ENCODE data around the gene ART4. TPM values are rescaled to one million over a fixed set of nuclear protein-coding genes. Genes with fewer than 3 reads are reported as not detected.

ART4 gene
- total and polyA plus RNA-seq, 4 donors, result 10.5 to 40.7 (median 22.2) TPM

DNA sequence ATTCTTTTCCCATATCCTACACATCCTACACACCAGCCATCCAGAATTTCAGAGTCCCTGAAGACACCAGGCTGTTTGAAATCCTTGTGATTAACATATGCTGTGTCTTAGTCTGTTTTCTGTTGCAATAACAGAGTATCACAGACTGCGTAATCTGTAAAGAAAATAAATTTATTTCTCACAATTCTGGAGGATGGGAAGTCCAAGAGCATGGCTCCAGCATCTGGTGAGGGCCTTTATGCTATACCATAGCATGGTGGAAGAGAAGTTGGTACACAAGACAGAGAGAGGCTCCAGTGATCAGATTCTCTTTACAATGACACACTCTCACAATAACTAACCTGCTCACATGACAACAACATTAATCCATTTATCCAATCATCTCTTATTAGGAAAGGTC is 4.1 kb downstream of the ART4 start:
- Histone ChIP-seq H3K27ac (ENCODE audit: low read depth in 1 of 2, low read length in 2 of 2) (no peak overlapping the region), H3K27me3 (ENCODE audit: control insufficient read depth in 4 of 4, insufficient read depth in 4 of 4, low read length in 3 of 4) (no peaks in the 10 kb centered on the region), H3K9me3 (ENCODE audit: control insufficient read depth in 4 of 4, low read length in 3 of 4) (no peaks in the 10 kb centered on the region), H3K9ac (ENCODE audit: low read depth in 1 of 2, low read length in 2 of 2) (no peak overlapping the region), H3K36me3 (ENCODE audit: control insufficient read depth in 4 of 4, insufficient read depth in 3 of 4, low read depth in 1 of 4, low read length in 3 of 4) (peaks cover 0 to 12% (median 1%) of the 10 kb centered on the region in 4 donors), H3K4me3 (ENCODE audit: low read depth in 1 of 3, low read length in 3 of 3) (no peak overlapping the region), H3K4me1 (ENCODE audit: control insufficient read depth in 4 of 4, insufficient read depth in 4 of 4, low read length in 3 of 4) (peaks cover 6 to 56% (median 29%) of the 10 kb centered on the region in 4 donors)
- 99% methylated on average over 1 of the region's 1 CpG for WGBS
- no peak for DNase-seq (ENCODE audit: low spot score)
- TF ChIP-seq HNF4G (IDR thresholded peaks at IDR 0.05), result no peak
- TF ChIP-seq, protein P1, sequence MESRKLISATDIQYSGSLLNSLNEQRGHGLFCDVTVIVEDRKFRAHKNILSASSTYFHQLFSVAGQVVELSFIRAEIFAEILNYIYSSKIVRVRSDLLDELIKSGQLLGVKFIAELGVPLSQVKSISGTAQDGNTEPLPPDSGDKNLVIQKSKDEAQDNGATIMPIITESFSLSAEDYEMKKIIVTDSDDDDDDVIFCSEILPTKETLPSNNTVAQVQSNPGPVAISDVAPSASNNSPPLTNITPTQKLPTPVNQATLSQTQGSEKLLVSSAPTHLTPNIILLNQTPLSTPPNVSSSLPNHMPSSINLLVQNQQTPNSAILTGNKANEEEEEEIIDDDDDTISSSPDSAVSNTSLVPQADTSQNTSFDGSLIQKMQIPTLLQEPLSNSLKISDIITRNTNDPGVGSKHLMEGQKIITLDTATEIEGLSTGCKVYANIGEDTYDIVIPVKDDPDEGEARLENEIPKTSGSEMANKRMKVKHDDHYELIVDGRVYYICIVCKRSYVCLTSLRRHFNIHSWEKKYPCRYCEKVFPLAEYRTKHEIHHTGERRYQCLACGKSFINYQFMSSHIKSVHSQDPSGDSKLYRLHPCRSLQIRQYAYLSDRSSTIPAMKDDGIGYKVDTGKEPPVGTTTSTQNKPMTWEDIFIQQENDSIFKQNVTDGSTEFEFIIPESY (IDR thresholded peaks at IDR 0.05), result no peak
- no peak for TF ChIP-seq TAF1 (conservative IDR thresholded peaks at IDR 0.05)
- no peak for TF ChIP-seq FOXA2 (IDR thresholded peaks at IDR 0.05)
- no peak for TF ChIP-seq SP1 (IDR thresholded peaks at IDR 0.05)

DNA sequence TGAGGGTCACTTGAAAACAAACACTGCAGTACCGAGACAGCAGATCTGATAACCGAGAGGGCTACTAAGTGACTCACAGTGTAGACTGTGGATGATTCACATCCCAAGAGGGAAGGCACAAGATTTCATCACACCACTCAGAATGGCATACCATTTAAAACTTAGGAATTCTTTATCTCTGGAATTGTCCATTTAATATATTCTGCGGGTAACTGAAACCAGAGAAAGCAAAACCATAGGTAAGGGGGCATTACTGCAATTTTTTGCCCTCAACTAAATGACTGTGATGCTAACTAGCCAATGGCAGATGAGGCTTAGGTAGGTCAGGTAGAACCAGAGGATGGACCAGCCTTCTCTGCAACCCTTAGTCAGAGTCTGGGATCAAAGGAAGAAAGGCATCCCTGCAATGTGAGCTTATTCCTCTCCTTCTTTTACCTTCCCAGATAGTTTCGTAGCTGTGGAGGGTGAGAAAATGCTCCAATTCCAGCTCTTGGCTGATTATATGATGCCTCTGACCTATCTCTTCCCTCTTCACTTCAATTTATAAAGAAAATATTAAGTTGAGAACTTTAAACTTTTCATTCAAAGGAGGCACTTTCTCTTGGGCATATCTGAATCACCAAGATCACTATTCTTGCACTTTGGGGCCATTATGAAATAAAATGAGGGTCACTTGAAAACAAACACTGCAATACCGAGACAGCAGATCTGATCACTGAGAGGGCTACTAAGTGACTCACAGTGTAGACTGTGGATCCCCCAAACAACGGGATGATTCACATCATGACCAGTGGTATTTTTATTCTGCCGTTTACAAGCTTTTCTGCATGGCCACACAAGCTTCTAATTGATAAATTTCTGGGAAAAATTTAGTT is 6.8 kb downstream of the ART4 start:
- Histone ChIP-seq H3K4me3 (ENCODE audit: low read depth in 1 of 3, low read length in 3 of 3) (no peak overlapping the region), H3K9me3 (ENCODE audit: control insufficient read depth in 4 of 4, low read length in 3 of 4) (no peaks in the 10 kb centered on the region), H3K36me3 (ENCODE audit: control insufficient read depth in 4 of 4, insufficient read depth in 3 of 4, low read depth in 1 of 4, low read length in 3 of 4) (peaks cover 0 to 12% (median 1%) of the 10 kb centered on the region in 4 donors), H3K27me3 (ENCODE audit: control insufficient read depth in 4 of 4, insufficient read depth in 4 of 4, low read length in 3 of 4) (no peaks in the 10 kb centered on the region), H3K27ac (ENCODE audit: low read depth in 1 of 2, low read length in 2 of 2) (peak overlapping the region in 1 of 2 donors; percentile 71), H3K9ac (ENCODE audit: low read depth in 1 of 2, low read length in 2 of 2) (no peak overlapping the region), H3K4me1 (ENCODE audit: control insufficient read depth in 4 of 4, insufficient read depth in 4 of 4, low read length in 3 of 4) (peaks cover 6 to 50% (median 31%) of the 10 kb centered on the region in 4 donors)
- WGBS, result 66% methylated on average over 7 of the region's 7 CpGs
- TF ChIP-seq JUND (IDR thresholded peaks at IDR 0.05), result peak in 1 of 2 donors; percentile 50
- TF ChIP-seq GABPA (IDR thresholded peaks at IDR 0.05 in 1 of 2, conservative IDR thresholded peaks at IDR 0.05 in 1 of 2), result no peak
- no peak for DNase-seq (ENCODE audit: low spot score)

DNA sequence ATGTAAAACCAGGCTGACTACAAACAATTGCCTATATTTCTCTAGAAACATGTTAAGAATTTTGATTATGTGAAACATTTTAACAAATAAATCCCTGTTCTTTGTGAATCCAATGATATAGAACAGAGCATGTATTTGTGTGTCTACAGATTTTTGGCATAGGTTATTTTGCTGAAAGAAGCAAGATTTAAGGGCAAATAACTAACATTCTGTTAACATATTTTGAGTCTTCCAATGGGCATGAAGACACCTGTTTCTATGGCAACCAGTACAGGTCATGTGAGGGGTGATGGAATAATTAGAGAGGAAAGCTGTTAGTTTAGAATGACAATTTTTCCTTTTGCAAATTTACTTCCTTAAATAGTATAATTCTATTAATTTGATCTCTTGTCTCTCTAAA is 8.8 kb downstream of the ART4 start:
- H3K27me3 ChIP-seq (ENCODE audit: control insufficient read depth in 4 of 4, insufficient read depth in 4 of 4, low read length in 3 of 4), result no peaks in the 10 kb centered on the region
- H3K4me3 ChIP-seq (ENCODE audit: low read depth in 1 of 3, low read length in 3 of 3), result no peak overlapping the region
- peak overlapping the region; percentile 27 to 43 for H3K27ac ChIP-seq (ENCODE audit: low read depth in 1 of 2, low read length in 2 of 2)
- H3K36me3 ChIP-seq (ENCODE audit: control insufficient read depth in 4 of 4, insufficient read depth in 3 of 4, low read depth in 1 of 4, low read length in 3 of 4), result peaks cover 0 to 5% (median under 1%) of the 10 kb centered on the region in 4 donors
- H3K9me3 ChIP-seq (ENCODE audit: control insufficient read depth in 4 of 4, low read length in 3 of 4), result no peaks in the 10 kb centered on the region
- no peak overlapping the region for H3K9ac ChIP-seq (ENCODE audit: low read depth in 1 of 2, low read length in 2 of 2)
- H3K4me1 ChIP-seq (ENCODE audit: control insufficient read depth in 4 of 4, insufficient read depth in 4 of 4, low read length in 3 of 4), result peaks cover 2 to 32% (median 20%) of the 10 kb centered on the region in 4 donors
- no peak for TF ChIP-seq FOXA1 (IDR thresholded peaks at IDR 0.05)
- no peak for TF ChIP-seq TAF1 (conservative IDR thresholded peaks at IDR 0.05)
- TF ChIP-seq EGR1 (IDR thresholded peaks at IDR 0.05; ENCODE audit: low read depth in 2 of 2), result no peak
- TF ChIP-seq, protein P2, sequence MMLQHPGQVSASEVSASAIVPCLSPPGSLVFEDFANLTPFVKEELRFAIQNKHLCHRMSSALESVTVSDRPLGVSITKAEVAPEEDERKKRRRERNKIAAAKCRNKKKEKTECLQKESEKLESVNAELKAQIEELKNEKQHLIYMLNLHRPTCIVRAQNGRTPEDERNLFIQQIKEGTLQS (IDR thresholded peaks at IDR 0.05), result no peak
- no peak for DNase-seq (ENCODE audit: low spot score)

DNA sequence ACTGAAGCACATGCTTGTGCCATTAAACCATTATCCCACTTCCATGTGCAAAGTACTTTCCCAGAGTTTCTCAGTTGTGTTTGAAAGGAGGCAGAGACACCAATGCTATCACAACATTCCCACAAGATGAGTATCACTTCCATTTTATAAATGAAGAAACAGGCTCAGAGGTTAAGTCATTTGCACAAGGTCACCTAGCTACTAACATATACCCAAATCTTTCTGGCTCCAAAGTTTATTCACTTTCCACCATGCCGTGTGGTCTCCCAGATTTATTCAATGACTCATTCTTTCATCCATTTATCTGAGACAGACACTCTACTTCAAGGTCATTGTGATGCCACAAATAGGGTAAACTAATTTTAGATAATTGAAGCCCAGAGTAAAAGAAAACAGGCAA is 9.4 kb downstream of the ART4 start:
- DNase-seq (ENCODE audit: low spot score), result no peak
- 28% methylated on average over 1 of the region's 1 CpG for WGBS
- H3K4me3 ChIP-seq (ENCODE audit: low read depth in 1 of 3, low read length in 3 of 3), result no peak overlapping the region
- H3K4me1 ChIP-seq (ENCODE audit: control insufficient read depth in 4 of 4, insufficient read depth in 4 of 4, low read length in 3 of 4), result peaks cover 2 to 27% (median 20%) of the 10 kb centered on the region in 4 donors
- H3K27me3 ChIP-seq (ENCODE audit: control insufficient read depth in 4 of 4, insufficient read depth in 4 of 4, low read length in 3 of 4), result no peaks in the 10 kb centered on the region
- no peaks in the 10 kb centered on the region for H3K9me3 ChIP-seq (ENCODE audit: control insufficient read depth in 4 of 4, low read length in 3 of 4)
- H3K36me3 ChIP-seq (ENCODE audit: control insufficient read depth in 4 of 4, insufficient read depth in 3 of 4, low read depth in 1 of 4, low read length in 3 of 4), result no peaks in the 10 kb centered on the region
- H3K27ac ChIP-seq (ENCODE audit: low read depth in 1 of 2, low read length in 2 of 2), result peak overlapping the region in 1 of 2 donors; percentile 53
- no peak overlapping the region for H3K9ac ChIP-seq (ENCODE audit: low read depth in 1 of 2, low read length in 2 of 2)
- TF ChIP-seq EGR1 (IDR thresholded peaks at IDR 0.05; ENCODE audit: low read depth in 2 of 2), result no peak
- no peak for TF ChIP-seq RXRA (IDR thresholded peaks at IDR 0.05)
- no peak for TF ChIP-seq HNF4A (conservative IDR thresholded peaks at IDR 0.05)
- TF ChIP-seq YY1 (IDR thresholded peaks at IDR 0.05), result no peak
- no peak for TF ChIP-seq TAF1 (conservative IDR thresholded peaks at IDR 0.05)
- TF ChIP-seq HNF4G (IDR thresholded peaks at IDR 0.05), result no peak
- TF ChIP-seq, protein P3, sequence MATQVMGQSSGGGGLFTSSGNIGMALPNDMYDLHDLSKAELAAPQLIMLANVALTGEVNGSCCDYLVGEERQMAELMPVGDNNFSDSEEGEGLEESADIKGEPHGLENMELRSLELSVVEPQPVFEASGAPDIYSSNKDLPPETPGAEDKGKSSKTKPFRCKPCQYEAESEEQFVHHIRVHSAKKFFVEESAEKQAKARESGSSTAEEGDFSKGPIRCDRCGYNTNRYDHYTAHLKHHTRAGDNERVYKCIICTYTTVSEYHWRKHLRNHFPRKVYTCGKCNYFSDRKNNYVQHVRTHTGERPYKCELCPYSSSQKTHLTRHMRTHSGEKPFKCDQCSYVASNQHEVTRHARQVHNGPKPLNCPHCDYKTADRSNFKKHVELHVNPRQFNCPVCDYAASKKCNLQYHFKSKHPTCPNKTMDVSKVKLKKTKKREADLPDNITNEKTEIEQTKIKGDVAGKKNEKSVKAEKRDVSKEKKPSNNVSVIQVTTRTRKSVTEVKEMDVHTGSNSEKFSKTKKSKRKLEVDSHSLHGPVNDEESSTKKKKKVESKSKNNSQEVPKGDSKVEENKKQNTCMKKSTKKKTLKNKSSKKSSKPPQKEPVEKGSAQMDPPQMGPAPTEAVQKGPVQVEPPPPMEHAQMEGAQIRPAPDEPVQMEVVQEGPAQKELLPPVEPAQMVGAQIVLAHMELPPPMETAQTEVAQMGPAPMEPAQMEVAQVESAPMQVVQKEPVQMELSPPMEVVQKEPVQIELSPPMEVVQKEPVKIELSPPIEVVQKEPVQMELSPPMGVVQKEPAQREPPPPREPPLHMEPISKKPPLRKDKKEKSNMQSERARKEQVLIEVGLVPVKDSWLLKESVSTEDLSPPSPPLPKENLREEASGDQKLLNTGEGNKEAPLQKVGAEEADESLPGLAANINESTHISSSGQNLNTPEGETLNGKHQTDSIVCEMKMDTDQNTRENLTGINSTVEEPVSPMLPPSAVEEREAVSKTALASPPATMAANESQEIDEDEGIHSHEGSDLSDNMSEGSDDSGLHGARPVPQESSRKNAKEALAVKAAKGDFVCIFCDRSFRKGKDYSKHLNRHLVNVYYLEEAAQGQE (IDR thresholded peaks at IDR 0.05), result no peak
- TF ChIP-seq, protein P4, sequence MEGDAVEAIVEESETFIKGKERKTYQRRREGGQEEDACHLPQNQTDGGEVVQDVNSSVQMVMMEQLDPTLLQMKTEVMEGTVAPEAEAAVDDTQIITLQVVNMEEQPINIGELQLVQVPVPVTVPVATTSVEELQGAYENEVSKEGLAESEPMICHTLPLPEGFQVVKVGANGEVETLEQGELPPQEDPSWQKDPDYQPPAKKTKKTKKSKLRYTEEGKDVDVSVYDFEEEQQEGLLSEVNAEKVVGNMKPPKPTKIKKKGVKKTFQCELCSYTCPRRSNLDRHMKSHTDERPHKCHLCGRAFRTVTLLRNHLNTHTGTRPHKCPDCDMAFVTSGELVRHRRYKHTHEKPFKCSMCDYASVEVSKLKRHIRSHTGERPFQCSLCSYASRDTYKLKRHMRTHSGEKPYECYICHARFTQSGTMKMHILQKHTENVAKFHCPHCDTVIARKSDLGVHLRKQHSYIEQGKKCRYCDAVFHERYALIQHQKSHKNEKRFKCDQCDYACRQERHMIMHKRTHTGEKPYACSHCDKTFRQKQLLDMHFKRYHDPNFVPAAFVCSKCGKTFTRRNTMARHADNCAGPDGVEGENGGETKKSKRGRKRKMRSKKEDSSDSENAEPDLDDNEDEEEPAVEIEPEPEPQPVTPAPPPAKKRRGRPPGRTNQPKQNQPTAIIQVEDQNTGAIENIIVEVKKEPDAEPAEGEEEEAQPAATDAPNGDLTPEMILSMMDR (IDR thresholded peaks at IDR 0.05; ENCODE audit: low read depth, low read length, missing input control), result no peak
- TF ChIP-seq SP1 (IDR thresholded peaks at IDR 0.05), result no peak
